ENCODE results near the gene TM9SF2.

DNA sequence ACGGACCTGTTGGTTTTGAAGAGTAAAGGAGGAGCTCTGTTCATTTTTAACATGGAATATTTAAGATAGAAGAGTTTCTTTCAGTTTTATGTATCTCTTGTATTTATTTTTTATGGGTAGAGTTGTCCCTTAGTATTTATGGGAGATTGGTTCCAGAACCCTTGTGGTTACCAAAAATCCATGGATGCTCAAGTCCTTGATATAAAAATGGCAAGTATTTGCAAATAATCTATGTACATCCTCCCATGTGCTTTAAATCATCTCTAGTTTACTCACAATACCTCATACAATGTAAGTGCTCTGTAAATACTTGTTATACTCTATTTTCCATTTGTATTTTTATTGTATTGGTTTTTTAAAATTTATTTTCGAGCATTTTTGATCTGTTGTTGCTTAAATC, 63.1 kb downstream of the TM9SF2 start:
- TF ChIP-seq, protein P1, sequence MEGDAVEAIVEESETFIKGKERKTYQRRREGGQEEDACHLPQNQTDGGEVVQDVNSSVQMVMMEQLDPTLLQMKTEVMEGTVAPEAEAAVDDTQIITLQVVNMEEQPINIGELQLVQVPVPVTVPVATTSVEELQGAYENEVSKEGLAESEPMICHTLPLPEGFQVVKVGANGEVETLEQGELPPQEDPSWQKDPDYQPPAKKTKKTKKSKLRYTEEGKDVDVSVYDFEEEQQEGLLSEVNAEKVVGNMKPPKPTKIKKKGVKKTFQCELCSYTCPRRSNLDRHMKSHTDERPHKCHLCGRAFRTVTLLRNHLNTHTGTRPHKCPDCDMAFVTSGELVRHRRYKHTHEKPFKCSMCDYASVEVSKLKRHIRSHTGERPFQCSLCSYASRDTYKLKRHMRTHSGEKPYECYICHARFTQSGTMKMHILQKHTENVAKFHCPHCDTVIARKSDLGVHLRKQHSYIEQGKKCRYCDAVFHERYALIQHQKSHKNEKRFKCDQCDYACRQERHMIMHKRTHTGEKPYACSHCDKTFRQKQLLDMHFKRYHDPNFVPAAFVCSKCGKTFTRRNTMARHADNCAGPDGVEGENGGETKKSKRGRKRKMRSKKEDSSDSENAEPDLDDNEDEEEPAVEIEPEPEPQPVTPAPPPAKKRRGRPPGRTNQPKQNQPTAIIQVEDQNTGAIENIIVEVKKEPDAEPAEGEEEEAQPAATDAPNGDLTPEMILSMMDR (conservative IDR thresholded peaks at IDR 0.05): no peak
- no peak for TF ChIP-seq ZFX (IDR thresholded peaks at IDR 0.05)

Measured in C4-2B (cell line).